Measurements from ENCODE around the gene M1AP. TPM values are rescaled to one million over a fixed set of nuclear protein-coding genes. Genes with fewer than 3 reads are reported as not detected.
A peak's percentile ranks its signal among the peaks of the same experiment; 100 is the strongest.

The M1AP gene
- total and polyA plus RNA-seq, 2 of the 4 experiments (the other 2 are of a cell fraction) = 0.03 TPM; not detected in 1

GRCh38 chr2:74576863-74577229 lies 71.3 kb downstream of the M1AP start:
- TF ChIP-seq CEBPB (IDR thresholded peaks at IDR 0.05; ENCODE audit: low read depth, low read length) (peak; percentile 59), RAD21 (IDR thresholded peaks at IDR 0.05; ENCODE audit: low read length) (peak; percentile 30), CTCF (conservative IDR thresholded peaks at IDR 0.05; ENCODE audit: low read depth, low read length) (peak; percentile 36), USF2 (IDR thresholded peaks at IDR 0.05; ENCODE audit: low read depth, low read length) (no peak), ELK1 (IDR thresholded peaks at IDR 0.05; ENCODE audit: borderline replicate concordance, low read depth, low read length) (no peak)
- peak overlapping the region; percentile 55; the same call in 1 of the 2 replicates for H3K56ac ChIP-seq (ENCODE audit: extremely low read depth, insufficient read depth, low read length)
- H2AK5ac ChIP-seq (ENCODE audit: low read depth, low read length) = peak overlapping the region; percentile 82; the same call in 1 of the 2 replicates
- ChIA-PET CTCF (interaction anchor here (0.9 to 1.1 kb wide), 4 partner anchors 8 to 95 kb away, joined by 3 to 4 read pairs (median 4); partner anchors contain the start of genes CCDC142 and TTC31), POLR2A (ENCODE audit: unreplicated experiment) (interaction anchor here (0.6 kb wide), 1 partner anchor 64 kb away, joined by 11 read pairs; no protein-coding TSS in a partner anchor)
- no peaks in the 10 kb centered on the region for H3K36me3 ChIP-seq (ENCODE audit: control insufficient read depth, insufficient read depth, low read length)
- peak overlapping the region; percentile 27; the same call in 1 of the 2 replicates for H3K4me2 ChIP-seq (ENCODE audit: low read depth, low read length)
- peak overlapping the region; percentile 84; the same call in 1 of the 2 replicates for H3K18ac ChIP-seq (ENCODE audit: low read depth, low read length)
- H2BK5ac ChIP-seq (ENCODE audit: low read depth, low read length, poor library complexity, severe bottlenecking) = peak overlapping the region; percentile 98
- H2BK15ac ChIP-seq (ENCODE audit: low read depth, low read length) = peak overlapping the region; percentile 75
- no peaks in the 10 kb centered on the region for H4K20me1 ChIP-seq (ENCODE audit: insufficient read depth, low read length)
- intact Hi-C loops (cut with micrococcal nuclease) (loop anchor here (2.0 to 5.0 kb wide), 2 partner anchors 48 to 325 kb away; partner anchors contain the start of genes AUP1 and HTRA2), in situ Hi-C loops (cut with MboI; ENCODE audit: low sequenced_read_pairs) (loop anchor here (5.0 kb wide), 1 partner anchor 95 kb away; the partner anchor contains the start of genes CCDC142 and TTC31), dilution Hi-C loops (cut with HindIII; ENCODE audit: low sequenced_read_pairs, unreplicated experiment) (no loop called here)
- no peaks in the 10 kb centered on the region for H3K9me3 ChIP-seq (ENCODE audit: control insufficient read depth, insufficient read depth, low read length)
- peak overlapping the region; percentile 82 for H4K91ac ChIP-seq (ENCODE audit: insufficient read depth, low read depth, low read length)
- peak overlapping the region; percentile 3 for H2AFZ ChIP-seq (replicated peaks; ENCODE audit: low read length, poor library complexity)
- H3K4me3 ChIP-seq (ENCODE audit: insufficient read depth, low read depth, low read length) = no peak overlapping the region
- H2AK9ac ChIP-seq (replicated peaks; ENCODE audit: low read depth, low read length, poor library complexity) = no peak overlapping the region
- H2BK120ac ChIP-seq (ENCODE audit: low read depth, low read length) = peak overlapping the region; percentile 90
- H3K79me1 ChIP-seq (ENCODE audit: low read depth in 1 of 2, low read length in 2 of 2) = no peaks in the 10 kb centered on the region
- peaks cover 22% of the 10 kb centered on the region; the same call in 1 of the 2 replicates for H3K9me1 ChIP-seq (ENCODE audit: insufficient read depth, low read length)
- H3K4ac ChIP-seq (ENCODE audit: low read depth, low read length) = peak overlapping the region; percentile 91
- WGBS, 2 experiments (ENCODE audit: extremely low coverage in 2 of 2, insufficient read length in 1 of 2) = no CpG with 5 or more reads among the region's 1 CpG
- peak overlapping the region; percentile 27; the same call in 1 of the 2 replicates for H4K5ac ChIP-seq (ENCODE audit: low read depth, low read length)
- H3K9ac ChIP-seq (ENCODE audit: low read depth, low read length) = no peak overlapping the region; the same call in 1 of the 2 replicates
- BruUV-seq (replicated peaks) = no TSS peak
- peak overlapping the region; percentile 85 for H3K14ac ChIP-seq (replicated peaks; ENCODE audit: low read depth, low read length)
- H3K27me3 ChIP-seq (ENCODE audit: control insufficient read depth, insufficient read depth, low read length) = no peaks in the 10 kb centered on the region
- H3K4me1 ChIP-seq (ENCODE audit: control insufficient read depth, insufficient read depth, low read length) = peaks cover 21% of the 10 kb centered on the region
- peak overlapping the region; percentile 85 for H2BK20ac ChIP-seq (ENCODE audit: low read depth, low read length)
- H3K27ac ChIP-seq (ENCODE audit: insufficient read depth, low read length) = peak overlapping the region; percentile 84
- H3K23ac ChIP-seq (ENCODE audit: low read depth, low read length) = peak overlapping the region; percentile 87
- peak overlapping the region; percentile 45 to 81; a peak in 3 of 4 replicates for H4K8ac ChIP-seq (ENCODE audit: low read depth in 2 of 2, low read length in 2 of 2)
- peak; percentile 47 for ATAC-seq (ENCODE audit: low read depth)
- peak; percentile 90 for DNase-seq
